GM12875 (cell line): ENCODE measurements around the gene ZDHHC14.

Experiments used
- H3K4me3 ChIP-seq: one replicate; pipeline ENCODE4 v1.5.1; 2011; ENCODE audit warnings: low read depth, low read length, control low read depth
- CTCF ChIP-seq: IDR thresholded peaks from 2 replicates; pipeline ENCODE4 v1.5.1; 2011; ENCODE audit warnings: low read depth, mild to moderate bottlenecking, control low read depth, inconsistent platforms, low read length, moderate library complexity, borderline replicate concordance; ENCODE audit not compliant: insufficient read depth

The ZDHHC14 gene

GRCh38 chr6:157518397-157519250 lies 137.6 kb downstream of the ZDHHC14 start:
- no peak for TF ChIP-seq CTCF
- no peak overlapping the region for H3K4me3 ChIP-seq

GRCh38 chr6:157519255-157520116 lies 138.5 kb downstream of the ZDHHC14 start:
- H3K4me3 ChIP-seq: no peak overlapping the region
- no peak for TF ChIP-seq CTCF

GRCh38 chr6:157520117-157520406 lies 139.1 kb downstream of the ZDHHC14 start:
- TF ChIP-seq CTCF: no peak
- no peak overlapping the region for H3K4me3 ChIP-seq

GRCh38 chr6:157520596-157521361 lies 139.8 kb downstream of the ZDHHC14 start:
- TF ChIP-seq CTCF: no peak
- no peak overlapping the region for H3K4me3 ChIP-seq

DNA sequence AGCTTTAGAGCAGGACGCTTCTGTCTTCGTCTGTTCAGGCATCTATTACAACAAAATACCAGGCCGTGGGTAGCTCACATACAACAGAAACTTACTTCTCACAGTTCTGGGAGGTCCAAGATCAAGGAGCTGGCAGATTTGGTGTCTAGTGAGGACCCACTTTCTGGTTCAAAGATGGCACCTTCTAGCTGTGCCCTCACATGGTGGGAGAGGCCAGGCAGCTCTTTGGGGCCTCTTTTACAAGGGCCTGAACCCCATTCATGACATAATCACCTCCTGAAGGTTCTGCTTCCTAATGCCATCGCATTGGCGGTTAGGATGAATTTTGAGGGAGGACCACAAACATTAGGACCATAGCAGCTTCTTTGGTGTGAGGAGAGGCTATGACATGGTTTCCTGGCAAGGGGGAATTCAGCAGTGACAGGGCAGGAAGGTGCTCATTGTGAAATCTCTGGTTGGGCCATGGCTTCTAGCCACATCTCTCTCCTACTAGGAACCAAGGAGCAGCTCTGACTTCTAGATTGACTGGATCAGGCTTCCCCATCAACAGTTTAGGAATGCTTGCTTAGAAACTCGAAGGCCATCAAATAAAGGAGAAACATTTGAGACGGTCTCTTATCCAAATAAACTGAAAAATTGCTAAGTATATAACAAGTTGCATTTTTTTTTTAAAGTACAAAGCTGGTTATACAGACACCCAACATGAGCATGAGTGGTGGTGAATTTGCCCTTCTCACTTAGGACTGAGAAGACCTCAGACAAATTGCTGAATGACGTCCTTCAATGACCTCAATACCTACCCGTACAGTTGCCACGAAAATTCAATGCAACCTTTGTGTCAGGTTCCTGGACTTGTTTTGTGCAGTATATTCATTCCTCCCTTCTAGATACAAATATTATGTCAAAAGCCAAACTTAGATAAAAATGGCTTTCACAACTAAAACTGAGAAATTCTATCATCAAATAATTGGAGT lies 140.7 kb downstream of the ZDHHC14 start:
- TF ChIP-seq CTCF: no peak
- no peak overlapping the region for H3K4me3 ChIP-seq

DNA sequence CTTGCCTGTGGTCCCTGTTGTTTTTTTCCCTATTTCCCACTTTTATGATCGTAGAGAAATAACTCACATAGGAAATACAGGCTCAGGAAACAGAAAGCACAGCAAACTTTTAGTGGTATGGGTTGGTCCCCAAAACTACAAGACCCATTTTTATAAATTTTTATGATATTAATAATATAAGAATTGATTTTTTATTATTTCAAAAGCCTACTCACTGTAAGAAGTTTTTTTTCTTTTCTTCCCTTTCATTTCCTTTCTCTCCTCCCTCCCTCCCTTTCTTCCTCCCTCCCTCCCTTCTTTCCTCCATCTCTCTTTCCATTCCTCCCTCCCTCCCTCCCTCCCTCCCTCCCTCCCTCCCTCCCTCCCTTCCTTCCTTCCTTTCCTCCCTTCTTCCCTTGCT lies 141.5 kb downstream of the ZDHHC14 start:
- no peak for TF ChIP-seq CTCF
- H3K4me3 ChIP-seq: no peak overlapping the region
